Endothelial cell of umbilical vein (primary cell): ENCODE results near the gene GULP1. TPM values are rescaled to one million over a fixed set of nuclear protein-coding genes. Genes with fewer than 3 reads are reported as not detected.

Experiments
- BruUV-seq: library from RNA; stranded (reverse); fragments of 400-500 nt; replicated peaks from 2 replicates; lab custom pipeline; 2021; lab: Mats Ljungman, UMichigan
- CTCF ChIA-PET: fragments of 300-600, 350-600 bp; sonication (Branson Sonifier 250); formaldehyde crosslinking; loops from one replicate; lab custom pipeline; 2021; ENCODE audit warnings: antibody characterized with exemption, inconsistent platforms; lab: Charles Lee
- POLR2A ChIA-PET: fragments of 300-600, 350-600 bp; sonication (Branson Sonifier 250); formaldehyde crosslinking; loops from one replicate; lab custom pipeline; 2021; ENCODE audit warnings: antibody characterized with exemption, inconsistent platforms; lab: Charles Lee
- DNase-seq: peaks from one replicate; pipeline ENCODE4 v3.0.0-alpha.2; 2011; ENCODE audit warnings: low read depth, low spot score
- FAIRE-seq: peaks from 2 replicates; lab custom pipeline; 2011; peaks lifted over from hg19 to GRCh38; lab: Jason Lieb, UNC
- H2AFZ ChIP-seq: 2 replicates; pipeline ENCODE4 v1.6.0; 2012; ENCODE audit warnings: low read depth, low read length, control low read depth, inconsistent platforms
- H3K27ac ChIP-seq: 2 replicates; pipeline ENCODE4 v1.5.1; 2011; ENCODE audit warnings: low read depth, mild to moderate bottlenecking, control low read depth, low read length, moderate library complexity; ENCODE audit not compliant: insufficient read depth
- H3K27me3 ChIP-seq, 2 experiments: 2 replicates each; pipeline versions ENCODE4 v1.6.0 to v1.6.1; 2011; ENCODE audit warnings: low read length in 2 of 2, mixed read lengths in 1 of 2; ENCODE audit not compliant: control insufficient read depth in 2 of 2, insufficient read depth in 2 of 2
- H3K36me3 ChIP-seq, 2 experiments: 2 replicates in 1 of 2; 3 replicates in 1 of 2; pipeline ENCODE4 v1.5.1; 2011; ENCODE audit warnings: low read length in 2 of 2, mild to moderate bottlenecking in 1 of 2, moderate library complexity in 1 of 2; ENCODE audit not compliant: control insufficient read depth in 2 of 2, insufficient read depth in 2 of 2; ENCODE audit errors: extremely low read depth in 1 of 2
- H3K4me1 ChIP-seq: 3 replicates; pipeline ENCODE4 v1.5.1; 2011; ENCODE audit warnings: mild to moderate bottlenecking, low read length; ENCODE audit not compliant: control insufficient read depth, insufficient read depth; ENCODE audit errors: extremely low read depth
- H3K4me2 ChIP-seq: 2 replicates; pipeline ENCODE4 v1.6.1; 2011; ENCODE audit warnings: low read length, control low read depth, mixed read lengths; ENCODE audit not compliant: insufficient read depth
- H3K4me3 ChIP-seq, 3 experiments: fragments of 200-600 bp in 1 of 3; sonication (generic), shearing (Covaris generic) in 1 of 3; replicated peaks in 1 of 3; 2 replicates each; pipeline ENCODE4 v1.5.1; 2011 to 2016; ENCODE audit warnings: control low read depth in 3 of 3, low read length in 3 of 3, mild to moderate bottlenecking in 2 of 3, inconsistent platforms in 1 of 3, low read depth in 1 of 3, moderate library complexity in 1 of 3; ENCODE audit not compliant: insufficient read depth in 1 of 3
- H3K79me2 ChIP-seq: 2 replicates; pipeline ENCODE4 v1.6.0; 2012; ENCODE audit warnings: low read length, inconsistent platforms; ENCODE audit not compliant: control insufficient read depth, insufficient read depth
- H3K9ac ChIP-seq: replicated peaks from 2 replicates; pipeline ENCODE3; 2011; ENCODE audit warnings: low read length, control low read depth; ENCODE audit not compliant: insufficient read depth; ENCODE audit errors: extremely low read depth
- H3K9me1 ChIP-seq: replicated peaks from 3 replicates; pipeline ENCODE4 v1.6.0; 2011; ENCODE audit warnings: mild to moderate bottlenecking, low read length; ENCODE audit not compliant: control insufficient read depth, insufficient read depth; ENCODE audit errors: extremely low read depth
- H3K9me3 ChIP-seq: replicated peaks from 2 replicates; pipeline ENCODE4 v1.5.1; 2012; ENCODE audit warnings: low read length, inconsistent platforms; ENCODE audit not compliant: control insufficient read depth, insufficient read depth
- H4K20me1 ChIP-seq: replicated peaks from 2 replicates; pipeline ENCODE3; 2011; ENCODE audit warnings: mild to moderate bottlenecking, low read length; ENCODE audit not compliant: control insufficient read depth, insufficient read depth; ENCODE audit errors: extremely low read depth
- EZH2 ChIP-seq: IDR thresholded peaks from 2 replicates; pipeline ENCODE4 v1.6.1; 2012; ENCODE audit warnings: borderline replicate concordance, low read depth, mild to moderate bottlenecking, moderate library complexity, low read length, inconsistent platforms; ENCODE audit not compliant: severe bottlenecking
- FOS ChIP-seq: IDR thresholded peaks from 2 replicates; pipeline ENCODE4 v1.6.1; 2011; ENCODE audit warnings: mild to moderate bottlenecking, low read length, moderate library complexity, borderline replicate concordance; ENCODE audit not compliant: insufficient read depth
- GATA2 ChIP-seq: IDR thresholded peaks from 2 replicates; pipeline ENCODE4 v1.7.0; 2011; ENCODE audit warnings: low read depth, mild to moderate bottlenecking, moderate library complexity, mixed read lengths, low read length; ENCODE audit not compliant: insufficient read length, insufficient read depth
- JUN ChIP-seq: IDR thresholded peaks from 2 replicates; pipeline ENCODE4 v1.6.1; 2011; ENCODE audit warnings: borderline replicate concordance, low read depth; ENCODE audit not compliant: insufficient read length, insufficient read depth
- MYC ChIP-seq: IDR thresholded peaks from one replicate; pipeline ENCODE4 v1.6.1; 2011; ENCODE audit warnings: mild to moderate bottlenecking, low read depth, low read length
- POLR2A ChIP-seq: IDR thresholded peaks from 2 replicates; pipeline ENCODE4 v1.6.1; 2012; ENCODE audit warnings: low read depth, mild to moderate bottlenecking, control low read depth, low read length
- POLR2AphosphoS5 ChIP-seq: IDR thresholded peaks from 2 replicates; pipeline ENCODE4 v1.6.1; 2012; ENCODE audit warnings: low read depth, mild to moderate bottlenecking, control low read depth, low read length, moderate library complexity; ENCODE audit not compliant: insufficient read depth
- dilution Hi-C: fragments of 300-500 bp; cut with MboI; formaldehyde crosslinking; loops from one replicate; pipeline ENCODE4 v1.15.0; 2019; ENCODE audit warnings: low sequenced_read_pairs; ENCODE audit not compliant: extremely low pct_ligation_motif_present
- intact Hi-C: fragments of 100-400 bp; cut with micrococcal nuclease; formaldehyde crosslinking; loops from one replicate; pipeline ENCODE4 v1.10.0; 2022
- polyA plus RNA-seq, 4 experiments: library from polyadenylated mRNA; depleted of rRNA in 3 of 4; stranded (reverse) in 3 of 4; unstranded in 1 of 4; fragments of >200 nt; gene quantifications; 2 replicates each; pipeline versions ENCODE4 v1.2.1 to v1.2.3, GENCODE V29; 2011 to 2012; ENCODE audit warnings: missing spikeins in 1 of 4
- total RNA-seq: library from RNA; stranded (reverse); gene quantifications from 2 replicates; pipeline ENCODE4 v1.2.3, GENCODE V29; 2021
- TF ChIP-seq, protein P1 (sequence below), 2 donors: IDR thresholded peaks; 1 replicate in 1 of 2; 2 replicates in 1 of 2; pipeline ENCODE4 v1.5.1; 2011; ENCODE audit warnings: low read length in 2 of 2, mild to moderate bottlenecking in 2 of 2, moderate library complexity in 2 of 2, control low read depth in 1 of 2, inconsistent platforms in 1 of 2, low read depth in 1 of 2; ENCODE audit not compliant: insufficient read depth in 1 of 2; ENCODE audit errors: extremely low read depth in 1 of 2
- TF ChIP-seq, protein P2 (sequence below): IDR thresholded peaks from 2 replicates; pipeline ENCODE4 v1.6.1; 2011; ENCODE audit not compliant: insufficient read depth, insufficient read length

Gene GULP1
- total and polyA plus RNA-seq, 2 donors (not counting 3 experiments of a cell fraction or from before 2014, with no cell fraction given): 24.4 to 53.8 TPM

DNA sequence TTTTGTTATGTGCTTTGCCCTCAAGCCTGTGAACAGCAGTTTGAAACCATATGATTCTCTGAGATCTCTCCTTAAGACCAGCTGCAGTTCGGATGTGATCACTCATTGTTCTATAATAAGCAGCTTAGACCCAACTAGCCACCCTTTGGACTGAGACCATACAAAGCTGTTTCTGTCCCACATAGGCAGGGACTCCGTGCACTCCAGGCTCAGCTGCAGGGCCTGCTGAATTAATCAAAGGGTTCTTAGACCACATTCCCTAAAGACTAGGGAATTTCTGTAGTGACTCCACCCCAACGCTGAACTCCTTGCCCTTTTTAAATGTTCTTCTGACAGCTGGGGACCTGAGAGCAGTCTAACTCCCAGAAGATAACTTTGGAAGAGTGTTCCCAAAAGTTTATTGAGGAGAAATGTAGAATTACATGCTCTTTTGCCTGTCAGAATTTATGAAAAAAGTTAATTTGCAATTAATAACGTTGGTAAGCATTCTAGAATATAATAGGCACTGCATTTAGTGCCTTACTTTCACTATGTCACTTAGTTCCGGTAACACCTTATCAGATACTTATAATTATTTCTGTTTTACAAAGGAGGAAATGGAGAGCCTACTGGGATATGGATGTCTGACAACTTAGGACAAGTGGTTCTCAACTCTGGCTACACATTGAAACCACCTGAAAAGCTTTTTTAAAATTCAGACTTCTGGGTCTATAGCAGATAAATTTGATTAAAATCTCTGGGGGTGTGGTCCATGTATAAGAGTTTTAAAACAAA lies 42.3 kb downstream of the GULP1 start:
- FAIRE-seq: no peak
- H3K9me3 ChIP-seq: no peaks in the 10 kb centered on the region
- H3K9ac ChIP-seq: no peak overlapping the region
- ChIA-PET POLR2A (no interaction called here), CTCF (interaction anchor here (1.0 to 1.3 kb wide), 2 partner anchors 12 to 35 kb away, joined by 3 to 4 read pairs; no protein-coding TSS in a partner anchor)
- no peak overlapping the region for H3K27ac ChIP-seq
- no peaks in the 10 kb centered on the region for H4K20me1 ChIP-seq
- H3K4me2 ChIP-seq: peak overlapping the region; percentile 47
- peaks cover 7% of the 10 kb centered on the region for H3K4me1 ChIP-seq
- H3K4me3 ChIP-seq: no peak overlapping the region
- no peaks in the 10 kb centered on the region for H3K27me3 ChIP-seq
- H3K36me3 ChIP-seq: no peaks in the 10 kb centered on the region
- dilution Hi-C loops (no loop called here), intact Hi-C loops (loop anchor here (2.0 kb wide), 1 partner anchor 35 kb away; no protein-coding TSS in a partner anchor)
- no peak overlapping the region for H2AFZ ChIP-seq
- BruUV-seq: no TSS peak
- TF ChIP-seq EZH2: no peak
- TF ChIP-seq, protein P1, sequence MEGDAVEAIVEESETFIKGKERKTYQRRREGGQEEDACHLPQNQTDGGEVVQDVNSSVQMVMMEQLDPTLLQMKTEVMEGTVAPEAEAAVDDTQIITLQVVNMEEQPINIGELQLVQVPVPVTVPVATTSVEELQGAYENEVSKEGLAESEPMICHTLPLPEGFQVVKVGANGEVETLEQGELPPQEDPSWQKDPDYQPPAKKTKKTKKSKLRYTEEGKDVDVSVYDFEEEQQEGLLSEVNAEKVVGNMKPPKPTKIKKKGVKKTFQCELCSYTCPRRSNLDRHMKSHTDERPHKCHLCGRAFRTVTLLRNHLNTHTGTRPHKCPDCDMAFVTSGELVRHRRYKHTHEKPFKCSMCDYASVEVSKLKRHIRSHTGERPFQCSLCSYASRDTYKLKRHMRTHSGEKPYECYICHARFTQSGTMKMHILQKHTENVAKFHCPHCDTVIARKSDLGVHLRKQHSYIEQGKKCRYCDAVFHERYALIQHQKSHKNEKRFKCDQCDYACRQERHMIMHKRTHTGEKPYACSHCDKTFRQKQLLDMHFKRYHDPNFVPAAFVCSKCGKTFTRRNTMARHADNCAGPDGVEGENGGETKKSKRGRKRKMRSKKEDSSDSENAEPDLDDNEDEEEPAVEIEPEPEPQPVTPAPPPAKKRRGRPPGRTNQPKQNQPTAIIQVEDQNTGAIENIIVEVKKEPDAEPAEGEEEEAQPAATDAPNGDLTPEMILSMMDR (IDR thresholded peaks at IDR 0.05; ENCODE audit: extremely low read depth in 1 of 2, insufficient read depth in 1 of 2, low read depth in 1 of 2, low read length in 2 of 2): no peak
- no peak for TF ChIP-seq MYC
- TF ChIP-seq JUN: no peak
- TF ChIP-seq, protein P2, sequence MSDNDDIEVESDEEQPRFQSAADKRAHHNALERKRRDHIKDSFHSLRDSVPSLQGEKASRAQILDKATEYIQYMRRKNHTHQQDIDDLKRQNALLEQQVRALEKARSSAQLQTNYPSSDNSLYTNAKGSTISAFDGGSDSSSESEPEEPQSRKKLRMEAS: no peak
- no peak for TF ChIP-seq FOS
- no peak for TF ChIP-seq POLR2A
- no peak for TF ChIP-seq GATA2
- TF ChIP-seq POLR2AphosphoS5: no peak
- H3K9me1 ChIP-seq: no peaks in the 10 kb centered on the region
- no peak for DNase-seq
- peaks cover 15% of the 10 kb centered on the region for H3K79me2 ChIP-seq
